HK-2 (cell line): Measurements from ENCODE around the gene PPM1N.

Source experiments
- DNase-seq: peaks from one replicate; pipeline ENCODE4 v3.0.0-alpha.2; 2018; ENCODE audit not compliant: unreplicated experiment

The PPM1N gene

GRCh38 chr19:45528744-45529419 lies 30.6 kb downstream of the PPM1N start:
- DNase-seq: no peak

- DNase-seq: no peak
Observed at GRCh38 chr19:45529420-45529785, 31.2 kb downstream of the PPM1N start.

DNA sequence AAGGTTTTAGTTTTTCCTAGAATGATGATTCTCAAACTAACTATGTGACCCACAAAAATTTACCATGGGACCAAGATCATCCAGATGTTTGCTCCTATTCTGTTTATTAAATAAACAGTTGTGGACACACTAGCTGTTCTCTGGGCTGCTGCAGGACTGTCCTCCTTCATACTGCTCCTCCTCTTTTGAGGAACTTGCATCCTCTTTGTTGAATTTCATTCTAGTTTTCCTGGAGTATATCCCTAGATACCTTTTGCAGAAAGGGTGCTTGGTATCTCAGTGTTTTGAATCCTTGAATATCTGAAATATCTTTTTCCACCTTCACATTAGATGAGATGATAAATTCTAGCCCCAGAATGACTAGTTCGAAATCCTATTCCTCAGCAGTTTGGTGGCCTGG lies 33.1 kb downstream of the PPM1N start:
- no peak for DNase-seq

- DNase-seq: no peak
Observed at GRCh38 chr19:45539459-45539858, 41.2 kb downstream of the PPM1N start.

DNA sequence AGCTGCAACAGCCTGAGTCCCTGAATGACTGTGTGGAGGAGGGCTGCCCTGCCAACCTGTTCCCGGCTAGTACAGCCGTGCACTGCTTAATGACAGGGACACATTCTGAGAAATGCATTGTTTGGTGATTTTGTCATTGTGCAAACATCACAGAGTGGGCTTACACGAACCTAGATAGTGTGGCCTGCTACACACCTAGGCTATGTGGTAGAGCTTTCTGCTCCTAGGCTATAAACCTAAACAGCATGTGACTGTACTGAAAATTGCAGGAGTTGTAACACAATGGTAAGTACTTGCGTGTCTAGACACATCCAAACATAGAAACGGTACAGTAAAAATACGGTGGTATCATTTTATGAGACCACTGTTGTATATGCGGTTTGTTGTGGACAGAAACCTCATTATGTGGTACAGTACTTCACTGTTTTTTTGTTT lies 44.0 kb downstream of the PPM1N start:
- DNase-seq: no peak

GRCh38 chr19:45547211-45547770 lies 49.0 kb downstream of the PPM1N start:
- no peak for DNase-seq

- no peak for DNase-seq
Observed at GRCh38 chr19:45547965-45548609, 49.8 kb downstream of the PPM1N start.
